Endodermal cell (in vitro differentiated cells): ENCODE data around the gene CDKN3. TPM values are rescaled to one million over a fixed set of nuclear protein-coding genes. Genes with fewer than 3 reads are reported as not detected.
"Not testable (repeated sequence)": the region's sequence is repeated elsewhere in the genome, so short reads cannot be mapped to it uniquely, and the experiment has no call there.

Experiments
- DNase-seq: peaks from one replicate; pipeline ENCODE4 v3.0.0-alpha.2; 2017
- H3K27ac ChIP-seq: 2 replicates; pipeline ENCODE4 v1.5.1; 2013; ENCODE audit warnings: mild to moderate bottlenecking, low read depth, low read length, moderate library complexity
- H3K27me3 ChIP-seq: 2 replicates; pipeline ENCODE4 v1.6.1; 2013; ENCODE audit warnings: mild to moderate bottlenecking, low read length, moderate library complexity; ENCODE audit not compliant: insufficient read depth, control insufficient read depth, poor library complexity, severe bottlenecking
- H3K36me3 ChIP-seq: 2 replicates; pipeline ENCODE4 v1.7.0; 2013; ENCODE audit warnings: mild to moderate bottlenecking, low read length, moderate library complexity; ENCODE audit not compliant: control insufficient read depth, insufficient read depth
- H3K4me1 ChIP-seq: one replicate; pipeline ENCODE4 v1.7.0; 2013; ENCODE audit warnings: low read length; ENCODE audit not compliant: control insufficient read depth, insufficient read depth
- H3K4me3 ChIP-seq: 2 replicates; pipeline ENCODE4 v1.5.1; 2013; ENCODE audit warnings: mild to moderate bottlenecking, low read length, moderate library complexity
- H3K9ac ChIP-seq: 2 replicates; pipeline ENCODE4 v1.6.1; 2013; ENCODE audit warnings: mild to moderate bottlenecking, low read length, moderate library complexity; ENCODE audit not compliant: poor library complexity, severe bottlenecking; ENCODE audit errors: extremely low read depth
- H3K9me3 ChIP-seq: 2 replicates; pipeline ENCODE4 v1.6.1; 2013; ENCODE audit warnings: mild to moderate bottlenecking, low read length, moderate library complexity; ENCODE audit not compliant: control insufficient read depth
- H3K27ac Mint-ChIP-seq: 2 replicates; pipeline ENCODE4 v1.8.0; 2020; ENCODE audit warnings: mixed read lengths
- H3K27me3 Mint-ChIP-seq: 2 replicates; pipeline ENCODE4 v1.8.0; 2021; ENCODE audit warnings: mild to moderate bottlenecking, mixed read lengths; ENCODE audit not compliant: insufficient read depth
- H3K36me3 Mint-ChIP-seq: 2 replicates; pipeline ENCODE4 v1.8.0; 2020; ENCODE audit warnings: low read depth, mixed read lengths
- H3K4me1 Mint-ChIP-seq: 2 replicates; pipeline ENCODE4 v1.8.0; 2020; ENCODE audit warnings: mixed read lengths
- H3K4me3 Mint-ChIP-seq: 2 replicates; pipeline ENCODE4 v1.8.0; 2020; ENCODE audit warnings: mild to moderate bottlenecking, moderate library complexity, mixed read lengths
- H3K9me3 Mint-ChIP-seq: 2 replicates; pipeline ENCODE4 v1.8.0; 2020; ENCODE audit warnings: mild to moderate bottlenecking, mixed read lengths
- CTCF ChIP-seq: fragments of 200-600 bp; sonication (generic); conservative IDR thresholded peaks from 2 replicates; pipeline ENCODE4 v1.5.0; 2021; ENCODE audit warnings: antibody characterized with exemption, mild to moderate bottlenecking
- WGBS, 2 experiments: methylation state at CpG; one replicate each; pipeline versions ENCODE4 v1.1.5 to v1.1.7; 2013; ENCODE audit warnings: missing lambda C conversion rate in 2 of 2, mixed read lengths in 1 of 2; ENCODE audit not compliant: insufficient coverage in 1 of 2, insufficient read length in 1 of 2; 5-methylcytosine and 5-hydroxymethylcytosine counted together
- total RNA-seq, 2 donors: library from RNA; stranded (reverse); fragmentation: NEBNext Ultra II Directional in 1 of 2; extraction: Animal tissue kit (Norgen Biotek cat#: 25700) in 1 of 2; gene quantifications; 2 replicates in 1 of 2; 3 replicates in 1 of 2; pipeline ENCODE4 v1.2.1, GENCODE V29; 2021

The CDKN3 gene
- total RNA-seq, 2 donors from 2014 or later = 31.5 to 39.8 TPM

GRCh38 chr14:54396183-54396492 is 669 bp upstream of the CDKN3 start:
- Mint-ChIP-seq H3K36me3 (peaks cover 2% of the 10 kb centered on the region), H3K27me3 (peaks cover 12% of the 10 kb centered on the region), H3K4me1 (peaks cover 14% of the 10 kb centered on the region), H3K27ac (no peak overlapping the region), H3K4me3 (peak overlapping the region; percentile 78), H3K9me3 (no peaks in the 10 kb centered on the region)
- Histone ChIP-seq H3K4me1 (no peaks in the 10 kb centered on the region), H3K27me3 (no peaks in the 10 kb centered on the region), H3K9me3 (no peaks in the 10 kb centered on the region), H3K4me3 (peak overlapping the region; percentile 81), H3K36me3 (peaks cover under 1% of the 10 kb centered on the region), H3K27ac (no peak overlapping the region), H3K9ac (no peak overlapping the region)
- 79 to 82% methylated on average over 4 to 8 of the region's 9 CpGs for WGBS, 2 experiments
- TF ChIP-seq CTCF = no peak
- DNase-seq = no peak

DNA sequence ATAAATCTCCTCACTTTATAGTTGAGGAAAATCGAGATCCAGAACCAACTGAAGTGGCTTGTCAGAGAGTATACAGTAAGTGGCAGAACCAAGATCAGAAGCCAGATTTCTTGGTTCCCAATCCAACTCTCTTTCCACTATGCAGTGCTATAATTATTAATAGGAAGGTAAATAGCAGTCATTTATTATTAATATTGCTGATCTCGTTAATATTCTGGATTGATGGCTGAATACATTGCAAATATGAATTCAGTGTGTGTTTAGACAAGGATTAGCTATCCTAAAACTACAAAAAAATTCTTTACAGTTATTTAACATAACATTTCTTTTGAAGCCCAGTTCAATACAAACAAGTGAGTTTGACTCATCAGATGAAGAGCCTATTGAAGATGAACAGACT is 2.8 kb downstream of the CDKN3 start:
- Histone ChIP-seq H3K27me3 (no peaks in the 10 kb centered on the region), H3K4me3 (no peak overlapping the region), H3K4me1 (no peaks in the 10 kb centered on the region), H3K27ac (no peak overlapping the region), H3K36me3 (peaks cover 13% of the 10 kb centered on the region), H3K9me3 (no peaks in the 10 kb centered on the region), H3K9ac (no peak overlapping the region)
- Mint-ChIP-seq H3K27ac (no peak overlapping the region), H3K4me1 (peaks cover 14% of the 10 kb centered on the region), H3K9me3 (peaks cover 11% of the 10 kb centered on the region), H3K27me3 (no peaks in the 10 kb centered on the region), H3K36me3 (peaks cover 30% of the 10 kb centered on the region), H3K4me3 (no peak overlapping the region)
- TF ChIP-seq CTCF = no peak
- WGBS, 2 experiments = 80 to 100% methylated on average over 1 of the region's 2 CpGs
- no peak for DNase-seq

- not testable (repeated sequence) for H3K4me1 Mint-ChIP-seq, H3K4me1 ChIP-seq, H3K9me3 ChIP-seq, DNase-seq, H3K4me3 ChIP-seq, H3K9ac ChIP-seq, H3K27me3 ChIP-seq, H3K27me3 Mint-ChIP-seq, H3K4me3 Mint-ChIP-seq, H3K27ac Mint-ChIP-seq, H3K27ac ChIP-seq
- peaks cover 13% of the 10 kb centered on the region for H3K36me3 ChIP-seq
- peaks cover 11% of the 10 kb centered on the region for H3K9me3 Mint-ChIP-seq
- H3K36me3 Mint-ChIP-seq = peaks cover 55% of the 10 kb centered on the region
- 95 to 100% methylated on average over 2 to 5 of the region's 6 CpGs for WGBS, 2 experiments
These were observed 6.7 kb downstream of the CDKN3 start for GRCh38 chr14:54403401-54404005.

- Mint-ChIP-seq H3K27ac (no peak overlapping the region), H3K36me3 (peaks cover 34% of the 10 kb centered on the region), H3K9me3 (no peaks in the 10 kb centered on the region), H3K4me1 (no peaks in the 10 kb centered on the region), H3K27me3 (no peaks in the 10 kb centered on the region), H3K4me3 (no peak overlapping the region)
- no peak overlapping the region for H3K4me3 ChIP-seq
- WGBS, 2 experiments = 100% methylated on average over 1 of the region's 1 CpG; no CpG with 5 or more reads in 1 of the 2 experiments
- no peak for DNase-seq
- peaks cover 31% of the 10 kb centered on the region for H3K36me3 ChIP-seq
- no peaks in the 10 kb centered on the region for H3K9me3 ChIP-seq
- no peak overlapping the region for H3K9ac ChIP-seq
- no peak overlapping the region for H3K27ac ChIP-seq
- no peaks in the 10 kb centered on the region for H3K27me3 ChIP-seq
- no peak for TF ChIP-seq CTCF
- no peaks in the 10 kb centered on the region for H3K4me1 ChIP-seq
These were observed 13.4 kb downstream of the CDKN3 start for GRCh38 chr14:54410215-54410614.
